HG03095 (cell line): ENCODE data around the gene ETV2.
"Not testable (repeated sequence)": the region's sequence is repeated elsewhere in the genome, so short reads cannot be mapped to it uniquely, and the experiment has no call there.

Experiments
- ATAC-seq: cut with Tn5 transposase; IDR thresholded peaks from one replicate; pipeline ENCODE4 v1.9.1; 2021; ENCODE audit warnings: moderate library complexity; ENCODE audit not compliant: unreplicated experiment

The ETV2 gene

GRCh38 chr19:35628264-35628564 is 13.3 kb upstream of the ETV2 start:
- no peak for ATAC-seq

GRCh38 chr19:35628565-35629331 is 12.8 kb upstream of the ETV2 start, which contains the start of gene RBM42:
Gene RBM42, plus strand, starts transcription at chr19:35629036. Its CDS starts 118 bp downstream, at chr19:35629154.
- peak; percentile 92 for ATAC-seq

- no peak for ATAC-seq
These were observed 12.3 kb upstream of the ETV2 start for GRCh38 chr19:35629332-35629633.

GRCh38 chr19:35633727-35634440 is 7.7 kb upstream of the ETV2 start:
- ATAC-seq, result no peak

GRCh38 chr19:35636651-35637050 is 4.9 kb upstream of the ETV2 start:
- ATAC-seq, result no peak

- no peak for ATAC-seq
These were observed 4.4 kb upstream of the ETV2 start for GRCh38 chr19:35637165-35637564.

GRCh38 chr19:35639321-35639639 is 2.3 kb upstream of the ETV2 start:
- ATAC-seq, result no peak

GRCh38 chr19:35639863-35640262 is 1.7 kb upstream of the ETV2 start:
- ATAC-seq, result no peak

- ATAC-seq, result no peak
These were observed 767 bp downstream of the ETV2 start for GRCh38 chr19:35642312-35642711.

GRCh38 chr19:35642798-35643254 is 1.3 kb downstream of the ETV2 start:
- no peak for ATAC-seq

- ATAC-seq, result peak; percentile 35
These were observed 2.0 kb downstream of the ETV2 start for GRCh38 chr19:35643255-35644205.

GRCh38 chr19:35644206-35644986 is 2.9 kb downstream of the ETV2 start:
- peak; percentile 62 for ATAC-seq

- no peak for ATAC-seq
These were observed 3.6 kb downstream of the ETV2 start for GRCh38 chr19:35644987-35645679.

GRCh38 chr19:35645680-35646511 is 4.4 kb downstream of the ETV2 start:
- ATAC-seq, result no peak

GRCh38 chr19:35648017-35648961 is 6.7 kb downstream of the ETV2 start, which contains the start of gene COX6B1:
Gene COX6B1, plus strand, starts transcription at chr19:35648323. Its CDS starts 2,921 bp downstream, at chr19:35651244.
- ATAC-seq, result peak; percentile 43

- ATAC-seq, result no peak
These were observed 9.0 kb downstream of the ETV2 start for GRCh38 chr19:35650581-35650980.

GRCh38 chr19:35654828-35655227 is 13.3 kb downstream of the ETV2 start:
- not testable (repeated sequence) for ATAC-seq

GRCh38 chr19:35655600-35655999 is 14.1 kb downstream of the ETV2 start:
- no peak for ATAC-seq
